Measurements from ENCODE around the gene CAPN8. TPM values are rescaled to one million over a fixed set of nuclear protein-coding genes. Genes with fewer than 3 reads are reported as not detected.
"Not testable (repeated sequence)": the region's sequence is repeated elsewhere in the genome, so short reads cannot be mapped to it uniquely, and the experiment has no call there.

Gene CAPN8
- total RNA-seq, 6 experiments from 2014 or later: 0.35 to 1.1 TPM; not detected in 4

DNA sequence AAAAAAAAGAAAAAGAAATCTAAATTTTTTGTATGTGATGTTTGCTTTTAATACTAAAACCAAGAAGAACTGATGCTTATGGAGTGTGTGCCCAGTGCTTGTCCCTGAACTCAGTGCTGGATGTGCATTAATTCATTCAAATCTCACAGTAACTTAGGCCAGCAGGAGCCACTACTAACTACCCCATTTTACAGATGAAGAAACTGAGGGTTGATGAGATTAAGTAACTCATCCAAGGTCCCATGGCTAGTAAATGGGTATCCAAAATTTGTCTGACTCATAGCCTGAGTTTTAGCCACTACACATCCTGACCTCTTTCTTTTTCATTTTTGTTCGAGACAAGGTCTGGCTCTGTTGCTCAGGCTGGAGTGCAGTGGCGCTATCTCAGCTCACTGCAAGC is 144.4 kb downstream of the CAPN8 start:
- H3K4me1 ChIP-seq: no peaks in the 10 kb centered on the region
- no peaks in the 10 kb centered on the region for H3K36me3 ChIP-seq
- no peak overlapping the region for H3K27ac ChIP-seq
- H3K27me3 ChIP-seq: no peaks in the 10 kb centered on the region
- no peak for TF ChIP-seq CTCF (IDR thresholded peaks at IDR 0.05)
- no peak for TF ChIP-seq POLR2A (IDR thresholded peaks at IDR 0.05)
- ATAC-seq: no peak
- no peak overlapping the region for H3K4me3 ChIP-seq
- intact Hi-C loops (cut with DNase I): no loop called here
- 90% methylated on average over 2 of the region's 2 CpGs for WGBS (ENCODE audit: insufficient coverage, low coverage, low lambda C conversion rate, missing lambda C conversion rate)
- no peaks in the 10 kb centered on the region for H3K9me3 ChIP-seq
- DNase-seq: no peak

GRCh38 chr1:223520200-223520599 is 145.3 kb downstream of the CAPN8 start:
- no peaks in the 10 kb centered on the region for H3K4me1 ChIP-seq
- no peak for ATAC-seq
- H3K9me3 ChIP-seq: no peaks in the 10 kb centered on the region
- no peak for TF ChIP-seq POLR2A (IDR thresholded peaks at IDR 0.05)
- TF ChIP-seq CTCF (IDR thresholded peaks at IDR 0.05): no peak
- WGBS (ENCODE audit: insufficient coverage, low coverage, low lambda C conversion rate, missing lambda C conversion rate): 79% methylated on average over 3 of the region's 4 CpGs
- no peak for DNase-seq
- no peak overlapping the region for H3K27ac ChIP-seq
- no peaks in the 10 kb centered on the region for H3K36me3 ChIP-seq
- no peak overlapping the region for H3K4me3 ChIP-seq
- H3K27me3 ChIP-seq: no peaks in the 10 kb centered on the region
- intact Hi-C loops (cut with DNase I): no loop called here

- 60% methylated on average over 1 of the region's 2 CpGs for WGBS (ENCODE audit: insufficient coverage, low coverage, low lambda C conversion rate, missing lambda C conversion rate)
- intact Hi-C loops (cut with DNase I): no loop called here
- H3K27me3 ChIP-seq: no peaks in the 10 kb centered on the region
- no peak overlapping the region for H3K4me3 ChIP-seq
- no peaks in the 10 kb centered on the region for H3K9me3 ChIP-seq
- no peak for DNase-seq
- TF ChIP-seq CTCF (IDR thresholded peaks at IDR 0.05) (no peak), POLR2A (IDR thresholded peaks at IDR 0.05) (no peak)
- H3K4me1 ChIP-seq: no peaks in the 10 kb centered on the region
- H3K27ac ChIP-seq: no peak overlapping the region
- H3K36me3 ChIP-seq: no peaks in the 10 kb centered on the region
- ATAC-seq: no peak
Observed at GRCh38 chr1:223519116-223519515, 146.4 kb downstream of the CAPN8 start.

DNA sequence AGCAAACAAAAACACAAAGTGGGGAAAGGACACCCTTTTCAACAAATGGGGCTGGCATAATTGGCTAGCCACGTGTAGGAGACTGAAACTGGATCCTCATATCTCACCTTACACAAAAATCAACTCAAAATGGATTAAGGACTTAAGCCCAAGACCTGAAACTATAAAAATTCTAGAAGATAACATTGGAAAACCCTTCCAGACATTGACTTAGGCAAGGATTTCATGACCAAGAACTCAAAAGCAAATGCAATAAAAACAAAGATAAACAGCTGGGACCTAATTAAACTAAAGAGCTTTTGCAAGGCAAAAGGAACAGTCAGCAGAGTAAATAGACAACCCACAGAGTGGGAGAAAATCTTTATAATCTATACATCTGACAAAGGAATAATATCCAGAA is 146.9 kb downstream of the CAPN8 start:
- DNase-seq; H3K27me3 ChIP-seq; H3K4me1 ChIP-seq; H3K9me3 ChIP-seq; H3K36me3 ChIP-seq; H3K4me3 ChIP-seq; ATAC-seq; H3K27ac ChIP-seq; intact Hi-C loops (cut with DNase I): not testable (repeated sequence)
- 62% methylated on average over 1 of the region's 1 CpG for WGBS (ENCODE audit: insufficient coverage, low coverage, low lambda C conversion rate, missing lambda C conversion rate)

DNA sequence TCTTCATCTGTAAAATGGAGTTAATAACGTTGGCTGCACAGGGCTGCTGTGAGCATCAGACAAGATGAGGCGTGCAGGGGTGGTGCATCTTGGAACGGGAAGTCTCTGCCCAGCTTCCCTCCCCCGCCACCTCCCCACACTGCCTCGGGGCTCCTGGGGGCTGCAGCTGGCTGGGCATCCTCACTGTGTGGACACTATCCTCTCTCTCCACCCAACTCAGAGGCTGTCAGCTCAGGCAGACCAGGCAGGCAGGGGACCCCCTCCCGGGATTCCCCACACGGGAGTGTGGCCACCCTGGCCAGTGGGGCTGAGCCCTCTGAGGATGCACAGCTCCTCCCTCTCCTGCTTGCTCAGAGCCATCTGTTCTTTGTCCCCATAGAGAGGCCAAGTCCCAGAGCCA is 149.6 kb downstream of the CAPN8 start:
- DNase-seq (no peak), ATAC-seq (peak in 1 of 4 donors; percentile 16)
- TF ChIP-seq POLR2A (IDR thresholded peaks at IDR 0.05): no peak
- no peak for TF ChIP-seq CTCF (IDR thresholded peaks at IDR 0.05)
- Histone ChIP-seq H3K27ac (no peak overlapping the region), H3K36me3 (no peaks in the 10 kb centered on the region), H3K9me3 (no peaks in the 10 kb centered on the region), H3K4me1 (no peaks in the 10 kb centered on the region), H3K4me3 (no peak overlapping the region), H3K27me3 (no peaks in the 10 kb centered on the region)
- 50% methylated on average over 6 of the region's 7 CpGs for WGBS (ENCODE audit: insufficient coverage, low coverage, low lambda C conversion rate, missing lambda C conversion rate)
- intact Hi-C loops (cut with DNase I): no loop called here

Data from right lobe of liver (tissue), 6 donors.